ENCODE measurements around the gene PTPN3. TPM values are rescaled to one million over a fixed set of nuclear protein-coding genes. Genes with fewer than 3 reads are reported as not detected.

PTPN3 gene
- total RNA-seq, 1 donor from 2014 or later: 6.8 TPM

DNA sequence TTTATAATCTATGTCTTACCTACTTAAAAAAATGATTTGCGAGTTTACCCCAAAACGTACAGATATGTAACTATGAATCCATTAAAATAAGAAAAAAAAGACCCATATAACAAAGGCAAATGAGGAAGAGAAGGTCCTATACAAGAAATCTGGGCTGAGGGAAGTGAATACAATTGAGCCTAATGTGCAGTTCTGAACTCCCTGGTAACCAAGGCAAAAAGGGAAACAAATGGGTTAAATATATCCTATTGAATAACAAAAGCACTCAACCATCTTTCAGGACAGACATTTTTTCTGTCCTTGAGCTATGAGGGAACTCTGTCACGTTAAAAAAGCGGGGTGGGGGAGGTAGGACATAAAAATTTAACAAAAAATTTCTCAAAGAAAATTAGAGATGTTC, 78.6 kb downstream of the PTPN3 start:
- Mint-ChIP-seq H3K9me3 (no peaks in the 10 kb centered on the region), H3K36me3 (peaks cover 3% of the 10 kb centered on the region), H3K27me3 (ENCODE audit: low read depth) (no peaks in the 10 kb centered on the region), H3K27ac (no peak overlapping the region), H3K4me1 (peaks cover 18% of the 10 kb centered on the region), H3K4me3 (no peak overlapping the region)
- no peak for DNase-seq (ENCODE audit: low spot score in 2 of 2, unreplicated experiment in 2 of 2)
- TF ChIP-seq, protein P1, sequence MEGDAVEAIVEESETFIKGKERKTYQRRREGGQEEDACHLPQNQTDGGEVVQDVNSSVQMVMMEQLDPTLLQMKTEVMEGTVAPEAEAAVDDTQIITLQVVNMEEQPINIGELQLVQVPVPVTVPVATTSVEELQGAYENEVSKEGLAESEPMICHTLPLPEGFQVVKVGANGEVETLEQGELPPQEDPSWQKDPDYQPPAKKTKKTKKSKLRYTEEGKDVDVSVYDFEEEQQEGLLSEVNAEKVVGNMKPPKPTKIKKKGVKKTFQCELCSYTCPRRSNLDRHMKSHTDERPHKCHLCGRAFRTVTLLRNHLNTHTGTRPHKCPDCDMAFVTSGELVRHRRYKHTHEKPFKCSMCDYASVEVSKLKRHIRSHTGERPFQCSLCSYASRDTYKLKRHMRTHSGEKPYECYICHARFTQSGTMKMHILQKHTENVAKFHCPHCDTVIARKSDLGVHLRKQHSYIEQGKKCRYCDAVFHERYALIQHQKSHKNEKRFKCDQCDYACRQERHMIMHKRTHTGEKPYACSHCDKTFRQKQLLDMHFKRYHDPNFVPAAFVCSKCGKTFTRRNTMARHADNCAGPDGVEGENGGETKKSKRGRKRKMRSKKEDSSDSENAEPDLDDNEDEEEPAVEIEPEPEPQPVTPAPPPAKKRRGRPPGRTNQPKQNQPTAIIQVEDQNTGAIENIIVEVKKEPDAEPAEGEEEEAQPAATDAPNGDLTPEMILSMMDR (IDR thresholded peaks at IDR 0.05; ENCODE audit: unreplicated experiment): no peak

DNA sequence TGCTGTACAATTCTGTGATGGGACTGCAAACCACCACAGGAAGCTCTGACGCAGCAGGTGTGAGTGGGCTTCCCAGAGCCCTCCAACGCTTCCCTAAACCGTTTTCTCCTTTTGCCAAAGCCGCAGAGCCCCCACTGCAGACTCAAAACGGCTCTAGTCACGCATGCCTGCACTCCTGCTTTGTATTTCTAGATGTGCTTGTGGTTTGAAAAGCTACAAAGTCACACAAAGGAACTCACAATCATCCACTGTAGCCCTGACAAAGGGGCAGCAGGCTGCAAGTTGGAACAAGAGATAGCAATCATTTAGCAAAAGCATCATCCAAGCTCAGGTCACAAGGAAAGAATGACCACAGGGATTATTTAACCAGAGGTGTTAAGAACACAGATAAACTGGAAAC, 79.3 kb downstream of the PTPN3 start:
- DNase-seq (ENCODE audit: low spot score in 2 of 2, unreplicated experiment in 2 of 2): no peak
- H3K27me3 Mint-ChIP-seq (ENCODE audit: low read depth): no peaks in the 10 kb centered on the region
- peaks cover 22% of the 10 kb centered on the region for H3K4me1 Mint-ChIP-seq
- TF ChIP-seq, protein P1 (IDR thresholded peaks at IDR 0.05; ENCODE audit: unreplicated experiment): no peak
- H3K27ac Mint-ChIP-seq: no peak overlapping the region
- H3K4me3 Mint-ChIP-seq: no peak overlapping the region
- peaks cover 3% of the 10 kb centered on the region for H3K36me3 Mint-ChIP-seq
- no peaks in the 10 kb centered on the region for H3K9me3 Mint-ChIP-seq

DNA sequence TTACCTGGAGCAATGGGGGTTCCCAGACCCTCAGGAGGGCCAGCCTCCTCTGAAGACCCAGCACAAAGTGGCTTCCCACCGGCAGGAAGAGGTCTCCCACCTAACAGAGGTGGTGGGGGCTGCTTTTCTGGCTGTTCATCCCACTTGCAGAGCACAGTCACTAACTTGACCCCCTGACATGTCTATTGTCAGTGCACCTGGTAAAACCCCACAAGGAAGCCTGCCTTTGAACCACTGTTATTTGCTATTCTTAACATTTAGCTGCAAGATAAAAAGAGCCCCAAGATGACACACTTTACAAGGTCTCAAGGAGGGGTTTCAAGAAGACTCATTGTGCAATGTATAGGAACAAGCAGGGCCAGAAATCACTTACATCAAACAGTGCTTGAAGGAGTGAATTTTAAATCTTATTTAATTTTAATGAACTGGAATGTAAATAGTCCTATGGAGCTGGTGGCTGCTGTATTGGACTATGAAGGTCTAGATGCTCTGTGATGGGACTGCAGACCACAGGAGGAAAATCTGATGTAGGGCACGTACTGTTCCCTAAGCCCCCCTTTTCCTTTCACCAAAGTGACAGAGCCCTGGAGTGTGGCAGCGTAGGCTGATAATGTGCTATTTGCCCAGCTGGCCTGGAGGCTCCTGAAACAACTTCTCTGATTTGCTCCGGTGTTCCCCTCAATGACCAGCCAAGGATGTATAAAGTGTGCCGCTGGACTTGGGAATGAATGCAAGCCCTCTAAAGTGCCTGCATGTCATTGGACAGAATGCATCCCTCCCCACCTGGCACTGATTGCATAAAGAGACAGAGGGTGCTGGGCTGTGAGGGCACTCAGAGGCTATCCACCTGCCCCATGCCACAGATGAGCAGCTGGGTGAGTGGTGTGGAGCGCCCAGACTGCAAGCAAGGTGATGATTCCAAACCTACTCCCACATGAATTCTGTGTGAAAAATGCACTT, 80.2 kb downstream of the PTPN3 start:
- Mint-ChIP-seq H3K27ac (no peak overlapping the region), H3K9me3 (no peaks in the 10 kb centered on the region), H3K4me1 (peaks cover 13% of the 10 kb centered on the region), H3K27me3 (ENCODE audit: low read depth) (no peaks in the 10 kb centered on the region), H3K36me3 (peaks cover 3% of the 10 kb centered on the region), H3K4me3 (no peak overlapping the region)
- DNase-seq (ENCODE audit: low spot score in 2 of 2, unreplicated experiment in 2 of 2): no peak
- TF ChIP-seq, protein P1 (IDR thresholded peaks at IDR 0.05; ENCODE audit: unreplicated experiment): no peak

GRCh38 chr9:109417054-109417453, 81.1 kb downstream of the PTPN3 start:
- DNase-seq (ENCODE audit: low spot score in 2 of 2, unreplicated experiment in 2 of 2): no peak
- peaks cover 5% of the 10 kb centered on the region for H3K4me1 Mint-ChIP-seq
- no peaks in the 10 kb centered on the region for H3K9me3 Mint-ChIP-seq
- no peak overlapping the region for H3K4me3 Mint-ChIP-seq
- no peaks in the 10 kb centered on the region for H3K27me3 Mint-ChIP-seq (ENCODE audit: low read depth)
- TF ChIP-seq, protein P1 (IDR thresholded peaks at IDR 0.05; ENCODE audit: unreplicated experiment): no peak
- no peak overlapping the region for H3K27ac Mint-ChIP-seq
- peaks cover 3% of the 10 kb centered on the region for H3K36me3 Mint-ChIP-seq

DNA sequence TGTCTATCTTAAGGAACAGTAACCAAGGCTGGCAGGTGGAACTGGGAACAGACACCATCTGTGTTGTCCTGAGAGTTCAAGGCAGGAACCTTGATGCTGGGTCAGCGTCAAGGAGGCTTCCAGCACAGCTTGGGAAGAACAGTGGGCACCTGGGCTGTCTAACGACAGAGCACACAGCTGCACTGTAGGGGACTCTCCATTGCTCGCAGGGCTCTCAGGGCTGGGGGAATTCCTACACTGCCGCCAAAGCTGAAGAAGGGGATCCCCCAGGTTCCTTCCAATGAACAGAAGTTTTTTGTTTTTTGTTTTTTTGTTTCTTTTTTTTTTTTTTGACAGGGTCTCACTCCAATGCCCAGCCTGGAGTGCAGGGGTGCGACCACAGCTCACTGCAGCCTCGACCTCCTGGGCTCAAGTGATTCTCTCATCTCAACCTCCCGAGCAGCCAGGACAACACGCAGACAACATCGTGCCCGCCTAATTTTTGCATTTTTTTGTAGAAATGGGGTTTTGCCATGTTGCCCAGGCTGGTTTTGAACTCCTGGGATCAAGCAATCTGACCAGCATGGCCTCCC, 81.9 kb downstream of the PTPN3 start:
- Mint-ChIP-seq H3K27ac (no peak overlapping the region), H3K9me3 (no peaks in the 10 kb centered on the region), H3K4me1 (peaks cover 4% of the 10 kb centered on the region), H3K27me3 (ENCODE audit: low read depth) (no peaks in the 10 kb centered on the region), H3K36me3 (peaks cover 3% of the 10 kb centered on the region), H3K4me3 (no peak overlapping the region)
- no peak for DNase-seq (ENCODE audit: low spot score in 2 of 2, unreplicated experiment in 2 of 2)
- TF ChIP-seq, protein P1 (IDR thresholded peaks at IDR 0.05; ENCODE audit: unreplicated experiment): no peak

All from mesothelial cell of epicardium (in vitro differentiated cells).